ENCODE data around the gene SARM1. TPM values are rescaled to one million over a fixed set of nuclear protein-coding genes. Genes with fewer than 3 reads are reported as not detected.

SARM1 gene
- total RNA-seq, 6 donors from 2014 or later = 10.3 to 33.5 (median 13.9) TPM

DNA sequence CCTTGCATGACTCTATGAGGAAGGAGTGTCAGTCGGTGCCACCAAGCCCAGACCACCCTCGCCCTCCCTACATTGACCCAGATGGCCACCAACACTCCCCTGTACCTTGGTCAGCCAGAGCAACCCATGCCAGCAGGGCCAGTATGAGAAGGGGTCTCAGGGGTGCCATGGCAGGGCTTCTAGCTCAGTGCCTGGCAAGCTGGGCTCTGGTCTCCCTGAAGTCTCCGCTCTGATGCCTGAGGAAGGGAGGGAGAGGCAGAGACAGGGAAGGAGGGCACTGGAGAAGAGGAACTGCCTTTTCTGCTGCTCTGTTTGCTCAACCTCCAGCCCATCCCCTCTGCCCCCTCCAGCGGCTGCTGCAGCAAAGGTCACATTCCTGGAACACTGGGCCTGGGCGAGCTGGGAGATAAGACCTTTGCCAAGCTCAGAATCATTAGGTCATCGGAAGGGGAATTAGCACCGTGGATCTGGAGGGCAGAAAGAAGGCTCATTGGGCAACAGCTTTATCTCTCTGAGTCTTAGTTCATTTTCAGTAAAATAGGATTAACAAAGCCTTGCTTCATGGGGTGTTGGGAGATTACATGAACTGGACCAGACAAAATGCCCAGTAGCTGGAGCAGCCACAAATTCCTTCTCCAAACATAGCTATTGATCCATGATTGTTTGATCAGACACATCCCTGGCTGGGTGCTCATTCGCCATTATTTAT is 1.3 kb upstream of the SARM1 start, which contains the start of gene VTN:
Gene VTN, minus strand, starts transcription at position 273 of the 709 bp plus-strand sequence. Its CDS starts 104 bp downstream, at position 169.
- ATAC-seq (ENCODE audit: low FRiP score in 2 of 2) (peak in 1 of 2 donors; percentile 39), DNase-seq (no peak)
- WGBS, 2 donors = 24 to 27% methylated on average over 8 of the region's 8 CpGs
- H3K4me1 ChIP-seq = peaks cover 21 to 36% (median 32%) of the 10 kb centered on the region in 4 donors
- H3K9me3 ChIP-seq = no peaks in the 10 kb centered on the region
- peak within 1 kb of the TSS in 3 of 4 donors; percentile 52 to 63 (median 55) for H3K4me3 ChIP-seq
- peaks cover 0 to under 1% (median 0%) of the 10 kb centered on the region in 4 donors for H3K36me3 ChIP-seq
- TF ChIP-seq EP300 (IDR thresholded peaks at IDR 0.05) = no peak
- TF ChIP-seq POLR2A (IDR thresholded peaks at IDR 0.05) = no peak
- TF ChIP-seq, protein P1, sequence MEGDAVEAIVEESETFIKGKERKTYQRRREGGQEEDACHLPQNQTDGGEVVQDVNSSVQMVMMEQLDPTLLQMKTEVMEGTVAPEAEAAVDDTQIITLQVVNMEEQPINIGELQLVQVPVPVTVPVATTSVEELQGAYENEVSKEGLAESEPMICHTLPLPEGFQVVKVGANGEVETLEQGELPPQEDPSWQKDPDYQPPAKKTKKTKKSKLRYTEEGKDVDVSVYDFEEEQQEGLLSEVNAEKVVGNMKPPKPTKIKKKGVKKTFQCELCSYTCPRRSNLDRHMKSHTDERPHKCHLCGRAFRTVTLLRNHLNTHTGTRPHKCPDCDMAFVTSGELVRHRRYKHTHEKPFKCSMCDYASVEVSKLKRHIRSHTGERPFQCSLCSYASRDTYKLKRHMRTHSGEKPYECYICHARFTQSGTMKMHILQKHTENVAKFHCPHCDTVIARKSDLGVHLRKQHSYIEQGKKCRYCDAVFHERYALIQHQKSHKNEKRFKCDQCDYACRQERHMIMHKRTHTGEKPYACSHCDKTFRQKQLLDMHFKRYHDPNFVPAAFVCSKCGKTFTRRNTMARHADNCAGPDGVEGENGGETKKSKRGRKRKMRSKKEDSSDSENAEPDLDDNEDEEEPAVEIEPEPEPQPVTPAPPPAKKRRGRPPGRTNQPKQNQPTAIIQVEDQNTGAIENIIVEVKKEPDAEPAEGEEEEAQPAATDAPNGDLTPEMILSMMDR (IDR thresholded peaks at IDR 0.05) = no peak
- TF ChIP-seq POLR2AphosphoS5 (IDR thresholded peaks at IDR 0.05) = no peak
- H3K27ac ChIP-seq = peak within 1 kb of the TSS; percentile 1 to 67 (median 56)
- H3K27me3 ChIP-seq = peaks cover 0 to 8% (median 0%) of the 10 kb centered on the region in 4 donors

DNA sequence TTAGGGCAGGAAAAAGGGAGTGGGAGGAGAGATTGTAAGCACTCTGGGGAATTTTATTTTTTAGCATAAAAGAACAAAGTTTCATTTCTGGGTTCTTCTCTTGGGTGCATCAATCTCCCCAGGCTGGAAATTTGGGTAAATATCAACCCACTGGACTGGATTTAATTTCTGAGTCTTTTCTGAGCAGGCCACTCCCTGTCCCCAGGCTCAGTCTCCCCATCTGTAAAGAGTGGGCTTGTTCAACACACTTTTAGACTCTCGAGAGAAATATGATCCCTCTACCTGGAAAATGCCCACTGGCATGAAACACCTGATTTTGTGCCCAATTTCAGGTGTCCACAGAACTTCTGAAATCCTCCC is 770 bp upstream of the SARM1 start:
- peaks cover 21 to 36% (median 32%) of the 10 kb centered on the region in 4 donors for H3K4me1 ChIP-seq
- no peak for ATAC-seq (ENCODE audit: low FRiP score in 2 of 2)
- H3K36me3 ChIP-seq = no peaks in the 10 kb centered on the region
- no peaks in the 10 kb centered on the region for H3K9me3 ChIP-seq
- DNase-seq = no peak
- TF ChIP-seq, protein P1 (IDR thresholded peaks at IDR 0.05) = no peak
- no peak for TF ChIP-seq POLR2AphosphoS5 (IDR thresholded peaks at IDR 0.05)
- TF ChIP-seq EP300 (IDR thresholded peaks at IDR 0.05) = no peak
- TF ChIP-seq POLR2A (IDR thresholded peaks at IDR 0.05) = no peak
- 69 to 81% methylated on average over 1 of the region's 1 CpG for WGBS, 2 donors
- H3K27me3 ChIP-seq = peaks cover 0 to 8% (median 0%) of the 10 kb centered on the region in 4 donors
- H3K4me3 ChIP-seq = no peak overlapping the region
- H3K27ac ChIP-seq = peak overlapping the region; percentile 1 to 67 (median 56)

DNA sequence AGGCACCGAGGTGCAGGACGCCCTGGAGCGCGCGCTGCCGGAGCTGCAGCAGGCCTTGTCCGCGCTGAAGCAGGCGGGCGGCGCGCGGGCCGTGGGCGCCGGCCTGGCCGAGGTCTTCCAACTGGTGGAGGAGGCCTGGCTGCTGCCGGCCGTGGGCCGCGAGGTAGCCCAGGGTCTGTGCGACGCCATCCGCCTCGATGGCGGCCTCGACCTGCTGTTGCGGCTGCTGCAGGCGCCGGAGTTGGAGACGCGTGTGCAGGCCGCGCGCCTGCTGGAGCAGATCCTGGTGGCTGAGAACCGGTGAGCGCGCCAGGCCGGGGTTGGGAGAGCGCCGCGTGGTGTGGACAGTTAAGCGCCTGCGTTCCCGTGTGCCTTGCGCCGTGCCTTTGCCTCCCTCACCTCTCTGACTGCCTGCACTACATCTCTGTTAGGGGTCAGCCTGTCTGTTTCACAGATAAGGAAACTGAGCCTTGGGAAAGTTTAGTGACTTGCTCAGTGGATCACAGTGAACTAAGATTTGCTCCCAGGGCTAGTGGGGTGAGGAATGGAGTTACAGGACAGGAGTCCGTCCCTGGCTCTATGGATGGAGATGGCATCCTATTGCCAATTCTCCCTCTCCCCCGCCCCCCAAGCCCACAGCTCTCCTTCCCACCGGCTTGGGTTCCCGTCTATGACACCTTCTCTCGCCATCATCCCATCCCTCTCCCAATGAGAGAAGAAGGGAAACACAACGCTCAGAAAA is 880 bp downstream of the SARM1 start:
- H3K36me3 ChIP-seq = no peaks in the 10 kb centered on the region
- H3K4me1 ChIP-seq = peaks cover 21 to 36% (median 32%) of the 10 kb centered on the region in 4 donors
- DNase-seq = peak in 1 of 2 donors; percentile 90
- WGBS, 2 donors = 16 to 17% methylated on average over 35 of the region's 53 CpGs
- TF ChIP-seq POLR2A (IDR thresholded peaks at IDR 0.05) = no peak
- TF ChIP-seq, protein P1 (IDR thresholded peaks at IDR 0.05) = no peak
- peaks cover 0 to 8% (median 0%) of the 10 kb centered on the region in 4 donors for H3K27me3 ChIP-seq
- H3K27ac ChIP-seq = peak overlapping the region; percentile 1 to 67 (median 56)
- no peaks in the 10 kb centered on the region for H3K9me3 ChIP-seq
- ATAC-seq (ENCODE audit: low FRiP score in 2 of 2) = peak in 1 of 2 donors; percentile 5
- H3K4me3 ChIP-seq = peak overlapping the region in 3 of 4 donors; percentile 52 to 63 (median 55)

DNA sequence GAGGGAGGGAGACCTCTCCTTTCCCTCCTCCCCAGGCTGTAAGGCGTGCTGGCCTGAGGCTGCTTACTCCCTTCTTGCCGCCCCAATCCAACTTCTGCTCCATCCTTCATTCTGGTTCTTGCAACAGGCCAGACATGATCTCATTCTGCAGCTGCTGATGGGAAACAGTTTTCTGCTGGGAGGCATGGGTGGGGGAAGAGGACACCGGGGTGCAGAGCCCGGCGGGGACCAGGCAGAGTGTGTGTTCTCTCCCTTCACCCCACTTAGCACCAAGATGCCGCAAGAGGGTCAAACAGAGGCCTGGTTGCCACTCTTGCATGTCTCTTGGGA is 1.4 kb downstream of the SARM1 start:
- Histone ChIP-seq H3K27ac (no peak overlapping the region), H3K36me3 (no peaks in the 10 kb centered on the region), H3K9me3 (no peaks in the 10 kb centered on the region), H3K4me1 (peaks cover 21 to 36% (median 32%) of the 10 kb centered on the region in 4 donors), H3K27me3 (peaks cover 0 to 8% (median 0%) of the 10 kb centered on the region in 4 donors), H3K4me3 (peak overlapping the region in 2 of 4 donors; percentile 52 to 63)
- ATAC-seq (ENCODE audit: low FRiP score in 2 of 2) (no peak), DNase-seq (no peak)
- 83 to 96% methylated on average over 6 of the region's 6 CpGs for WGBS, 2 donors
- TF ChIP-seq, protein P1 (IDR thresholded peaks at IDR 0.05) = no peak
- TF ChIP-seq EP300 (IDR thresholded peaks at IDR 0.05) (no peak), POLR2A (IDR thresholded peaks at IDR 0.05) (no peak), POLR2AphosphoS5 (IDR thresholded peaks at IDR 0.05) (no peak)
